ENCODE measurements around the gene CRADD.

- TF ChIP-seq TAF1 (IDR thresholded peaks at IDR 0.05; ENCODE audit: borderline replicate concordance, low read depth, low read length): no peak
- TF ChIP-seq POLR2AphosphoS5 (IDR thresholded peaks at IDR 0.05; ENCODE audit: low read depth, low read length): no peak
These were observed 141.4 kb downstream of the CRADD start for GRCh38 chr12:93818488-93819049.

Data from GM12892 (cell line).